Mammary epithelial cell (primary cell): ENCODE results near the gene UBE2V1.

Experiments used
- CTCF ChIP-seq, 2 donors: IDR thresholded peaks in 1 of 2; conservative IDR thresholded peaks in 1 of 2; 2 replicates each; pipeline ENCODE4 v1.5.1; 2011 to 2012; ENCODE audit warnings: inconsistent platforms in 2 of 2, low read length in 2 of 2, mild to moderate bottlenecking in 2 of 2, control low read depth in 1 of 2, low read depth in 1 of 2; ENCODE audit not compliant: insufficient read depth in 1 of 2; ENCODE audit errors: extremely low read depth in 1 of 2
- EZH2 ChIP-seq: IDR thresholded peaks from 2 replicates; pipeline ENCODE4 v1.6.1; 2012; ENCODE audit warnings: low read length, inconsistent platforms, borderline replicate concordance

GRCh38 chr20:50133041-50133440 is 20.1 kb upstream of the UBE2V1 start:
- no peak for TF ChIP-seq CTCF (conservative IDR thresholded peaks at IDR 0.05 in 1 of 2, IDR thresholded peaks at IDR 0.05 in 1 of 2; ENCODE audit: extremely low read depth in 1 of 2, insufficient read depth in 1 of 2, low read depth in 1 of 2, low read length in 2 of 2)
- TF ChIP-seq EZH2: no peak
